GM21619 (cell line): ENCODE measurements around the gene EFNA5.

Source experiments
- ATAC-seq: cut with Tn5 transposase; IDR thresholded peaks from one replicate; pipeline ENCODE4 v1.9.1; 2021; ENCODE audit not compliant: unreplicated experiment

EFNA5 gene

DNA sequence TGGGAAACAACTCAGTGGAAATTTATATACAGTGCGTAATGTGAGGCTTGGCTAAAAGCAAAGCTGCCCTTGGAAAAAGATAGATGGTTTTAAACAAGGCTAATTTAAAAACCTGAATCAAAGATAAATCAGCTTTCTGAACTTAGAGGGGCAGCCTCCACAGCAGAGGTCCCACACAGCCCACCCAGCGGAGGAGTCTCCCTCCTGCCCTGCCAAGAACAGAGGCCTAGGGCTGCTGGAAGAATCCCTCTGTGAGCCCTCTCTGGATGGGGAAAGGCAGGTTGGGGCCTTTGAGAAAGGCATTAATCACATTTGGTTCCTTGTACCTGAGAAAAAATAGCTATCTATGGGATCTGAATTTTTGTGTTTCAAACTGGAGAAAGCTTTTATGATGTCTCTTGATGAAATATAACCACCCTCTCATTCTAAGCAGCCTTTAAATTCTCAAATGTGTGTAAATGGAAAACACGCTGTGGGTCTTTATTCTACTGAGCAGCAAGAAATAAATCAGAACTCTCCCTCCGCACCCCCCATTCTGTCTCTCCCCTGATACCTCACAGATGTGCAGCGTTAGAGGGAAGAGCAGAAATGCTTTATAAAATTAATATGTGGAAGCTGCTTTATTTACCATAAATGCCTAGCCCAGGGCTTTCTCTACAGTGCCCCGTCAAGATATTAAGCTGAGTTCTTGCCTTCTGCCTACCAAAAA is 329.2 kb downstream of the EFNA5 start:
- no peak for ATAC-seq

- no peak for ATAC-seq
Measured at GRCh38 chr5:107340631-107341030, 330.1 kb downstream of the EFNA5 start.

DNA sequence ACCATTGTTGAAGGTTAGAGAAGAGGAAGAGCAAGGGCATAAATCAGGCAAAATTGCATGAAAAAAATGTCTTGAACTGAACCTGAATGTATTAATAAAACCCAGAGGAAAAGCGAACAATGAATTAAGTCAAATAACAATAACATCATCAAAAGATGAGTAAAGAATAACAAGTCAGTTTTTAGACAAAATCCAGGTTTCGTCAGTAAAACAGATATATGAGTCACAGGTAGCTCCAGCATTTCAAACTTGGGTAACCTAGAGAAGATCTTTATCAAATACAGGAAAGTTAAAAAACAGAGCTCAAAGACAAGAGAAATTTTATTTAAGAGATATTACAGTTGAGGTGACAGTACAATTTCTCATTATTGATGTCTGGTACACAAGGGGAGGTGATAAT is 332.4 kb downstream of the EFNA5 start:
- no peak for ATAC-seq

DNA sequence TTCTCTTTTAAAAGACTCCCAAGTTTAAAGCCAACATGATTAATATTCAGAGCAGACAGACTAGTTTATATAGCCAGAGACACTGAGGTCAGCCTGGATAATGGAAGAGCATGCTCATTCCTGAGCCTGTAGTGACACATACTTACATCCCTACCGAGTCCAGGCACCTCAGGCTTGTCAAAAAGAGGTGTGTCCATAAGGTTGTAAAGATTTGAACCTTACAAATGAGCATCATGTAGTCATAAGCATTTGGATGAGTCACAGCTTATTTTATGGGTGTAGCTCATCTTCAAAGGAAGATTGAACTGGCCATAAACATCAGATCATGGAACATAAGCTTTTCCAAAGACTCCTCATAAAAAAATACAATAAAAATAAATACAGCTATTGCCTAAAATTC is 333.5 kb downstream of the EFNA5 start:
- ATAC-seq: no peak

- ATAC-seq: no peak
Measured at GRCh38 chr5:107331882-107332281, 338.9 kb downstream of the EFNA5 start.

- no peak for ATAC-seq
Measured at GRCh38 chr5:107331312-107331711, 339.4 kb downstream of the EFNA5 start.

GRCh38 chr5:107330903-107331302 is 339.8 kb downstream of the EFNA5 start:
- no peak for ATAC-seq

DNA sequence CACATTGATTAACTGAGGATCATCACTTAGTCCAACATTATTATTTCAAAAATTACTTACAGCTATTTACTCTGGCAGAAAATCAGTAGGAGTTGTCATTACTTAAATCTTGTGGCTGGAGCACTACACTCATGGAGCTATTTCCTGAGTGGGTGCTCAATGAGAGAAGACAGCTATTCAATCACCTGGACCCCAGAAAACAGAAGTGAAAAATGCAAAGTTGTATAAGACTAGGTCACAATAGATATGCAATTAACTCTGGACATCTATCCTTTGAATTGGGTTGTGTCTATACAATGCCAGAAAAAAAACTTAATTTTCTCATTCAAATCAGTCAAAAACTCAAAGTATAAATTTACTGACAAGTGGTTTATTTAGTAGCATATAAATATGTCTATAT is 340.9 kb downstream of the EFNA5 start:
- peak; percentile 57 for ATAC-seq
